ENCODE data around the gene NDUFA12. TPM values are rescaled to one million over a fixed set of nuclear protein-coding genes. Genes with fewer than 3 reads are reported as not detected.

Gene NDUFA12
- total RNA-seq, 1 experiment from 2014 or later = 79.7 TPM

GRCh38 chr12:94998326-94998725 is 5.2 kb downstream of the NDUFA12 start:
- TF ChIP-seq, protein P1, sequence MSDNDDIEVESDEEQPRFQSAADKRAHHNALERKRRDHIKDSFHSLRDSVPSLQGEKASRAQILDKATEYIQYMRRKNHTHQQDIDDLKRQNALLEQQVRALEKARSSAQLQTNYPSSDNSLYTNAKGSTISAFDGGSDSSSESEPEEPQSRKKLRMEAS (IDR thresholded peaks at IDR 0.05) = no peak
- TF ChIP-seq POLR2AphosphoS5 (IDR thresholded peaks at IDR 0.05; ENCODE audit: low read depth, low read length) (no peak), SRF (IDR thresholded peaks at IDR 0.05; ENCODE audit: low read depth) (no peak), REST (IDR thresholded peaks at IDR 0.05; ENCODE audit: low read depth) (no peak), CEBPB (IDR thresholded peaks at IDR 0.05; ENCODE audit: low read depth) (no peak), ZNF274 (IDR thresholded peaks at IDR 0.05; ENCODE audit: low read depth, low read length) (no peak)
- Histone ChIP-seq H3K9ac (ENCODE audit: low read length) (no peak overlapping the region), H3K36me3 (ENCODE audit: control insufficient read depth in 1 of 2, insufficient read depth in 2 of 2, low read length in 2 of 2) (0 out of 4 replicates have a peak, but pooled peaks cover 0 to 6% of the 10 kb centered on the region in 2 experiments), H3K27me3 (ENCODE audit: insufficient read depth, low read length) (no peaks in the 10 kb centered on the region), H3K9me3 (ENCODE audit: control insufficient read depth in 1 of 2, insufficient read depth in 1 of 2, low read depth in 1 of 2, low read length in 2 of 2) (no peaks in the 10 kb centered on the region), H3K9me2 (ENCODE audit: insufficient read depth) (no peaks in the 10 kb centered on the region), H3K27ac (ENCODE audit: low read depth, low read length) (no peak overlapping the region), H4K20me1 (ENCODE audit: insufficient read depth) (0 out of 2 replicates have a peak, but pooled peaks cover 7% of the 10 kb centered on the region), H3K4me1 (ENCODE audit: control insufficient read depth in 1 of 2, insufficient read depth in 2 of 2, low read length in 2 of 2) (peaks cover 14 to 21% of the 10 kb centered on the region in 2 experiments), H3K4me3 (replicated peaks in 1 of 2; ENCODE audit: low read depth in 1 of 2, low read length in 2 of 2) (no peak overlapping the region), H2AFZ (ENCODE audit: low read depth, low read length, poor library complexity, severe bottlenecking) (no peak overlapping the region), H3K79me2 (ENCODE audit: insufficient read depth, low read length) (peaks cover 87% of the 10 kb centered on the region), H3K4me2 (ENCODE audit: low read length) (no peak overlapping the region)
- no TSS peak for BruUV-seq (replicated peaks)
- ChIA-PET POLR2A (no interaction called here), RAD21 (ENCODE audit: low non-redundant PET in 1 of 2, low total read pairs in 2 of 2, uncharacterized antibody in 2 of 2, unreplicated experiment in 2 of 2) (no interaction called here), CTCF (no interaction called here)
- DNase-seq (ENCODE audit: low read depth, low spot score) (no peak), ATAC-seq (no peak)
- intact Hi-C loops (cut with micrococcal nuclease) = no loop called here

DNA sequence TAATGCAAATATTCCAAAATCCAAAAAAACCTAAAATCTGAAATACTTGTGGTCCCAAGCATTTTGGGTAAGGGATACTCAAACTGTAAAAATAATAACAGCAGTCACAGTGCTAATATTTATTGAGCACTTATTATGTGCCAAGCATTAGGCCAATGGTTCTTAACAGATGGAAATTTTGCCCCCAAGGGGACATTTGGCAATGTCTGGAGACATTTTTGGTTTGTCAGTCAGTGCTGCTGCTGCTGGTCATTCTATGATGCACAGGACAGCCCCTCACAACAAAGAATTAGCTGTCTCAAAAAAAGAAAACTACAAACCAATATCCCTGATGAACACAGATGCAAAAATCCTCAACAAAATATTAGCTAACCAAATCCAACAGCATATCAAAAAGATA is 5.8 kb downstream of the NDUFA12 start:
- 0 out of 2 replicates have a peak, but pooled peaks cover 7% of the 10 kb centered on the region for H4K20me1 ChIP-seq (ENCODE audit: insufficient read depth)
- POLR2A ChIA-PET = no interaction called here

More for the DNA sequence above, 5.8 kb downstream of the NDUFA12 start:
- H3K27me3 ChIP-seq (ENCODE audit: insufficient read depth, low read length) = no peaks in the 10 kb centered on the region
- H3K4me1 ChIP-seq (ENCODE audit: control insufficient read depth in 1 of 2, insufficient read depth in 2 of 2, low read length in 2 of 2) = peaks cover 14 to 21% of the 10 kb centered on the region in 2 experiments
- no TSS peak for BruUV-seq (replicated peaks)
- H3K4me3 ChIP-seq (replicated peaks in 1 of 2; ENCODE audit: low read depth in 1 of 2, low read length in 2 of 2) = no peak overlapping the region
- no peak overlapping the region for H2AFZ ChIP-seq (ENCODE audit: low read depth, low read length, poor library complexity, severe bottlenecking)
- ATAC-seq (no peak), DNase-seq (ENCODE audit: low read depth, low spot score) (no peak)
- RAD21 ChIA-PET (ENCODE audit: low non-redundant PET in 1 of 2, low total read pairs in 2 of 2, uncharacterized antibody in 2 of 2, unreplicated experiment in 2 of 2) = no interaction called here
- no peak for TF ChIP-seq CBX3 (IDR thresholded peaks at IDR 0.05; ENCODE audit: low read depth)
- no peak for TF ChIP-seq TCF7L2 (IDR thresholded peaks at IDR 0.05; ENCODE audit: borderline replicate concordance, extremely low read depth, insufficient read depth, insufficient read length)
- TF ChIP-seq, protein P1 (IDR thresholded peaks at IDR 0.05) = no peak
- no peak for TF ChIP-seq CEBPB (IDR thresholded peaks at IDR 0.05; ENCODE audit: low read depth)
- TF ChIP-seq SP1 (IDR thresholded peaks at IDR 0.05; ENCODE audit: low read depth) = no peak
- TF ChIP-seq FOSL1 (IDR thresholded peaks at IDR 0.05; ENCODE audit: low read depth) = no peak
- no peak for TF ChIP-seq SIN3A (IDR thresholded peaks at IDR 0.05; ENCODE audit: low read depth)
- TF ChIP-seq ZNF274 (IDR thresholded peaks at IDR 0.05; ENCODE audit: low read depth, low read length) = no peak
- H3K9ac ChIP-seq (ENCODE audit: low read length) = no peak overlapping the region
- no peak overlapping the region for H3K4me2 ChIP-seq (ENCODE audit: low read length)
- peaks cover 0 to 6% of the 10 kb centered on the region in 2 experiments; a peak in 1 of 4 replicates for H3K36me3 ChIP-seq (ENCODE audit: control insufficient read depth in 1 of 2, insufficient read depth in 2 of 2, low read length in 2 of 2)
- CTCF ChIA-PET = no interaction called here
- intact Hi-C loops (cut with micrococcal nuclease) = no loop called here
- no peaks in the 10 kb centered on the region for H3K9me3 ChIP-seq (ENCODE audit: control insufficient read depth in 1 of 2, insufficient read depth in 1 of 2, low read depth in 1 of 2, low read length in 2 of 2)
- no peak overlapping the region for H3K27ac ChIP-seq (ENCODE audit: low read depth, low read length)
- H3K79me2 ChIP-seq (ENCODE audit: insufficient read depth, low read length) = peaks cover 82% of the 10 kb centered on the region
- H3K9me2 ChIP-seq (ENCODE audit: insufficient read depth) = no peaks in the 10 kb centered on the region

Data from HCT116 (cell line).